Measurements from ENCODE around the gene MAML3.

- no peak for TF ChIP-seq POLR2A (IDR thresholded peaks at IDR 0.05; ENCODE audit: low read length)
- TF ChIP-seq GATA1 (IDR thresholded peaks at IDR 0.05; ENCODE audit: low read depth, low read length) = no peak
Measured at GRCh38 chr4:139815778-139816601, 338.0 kb downstream of the MAML3 start.
